Uterus (tissue), 2 donors: ENCODE data around the gene ARF6.

ENCODE experiments used
- CTCF ChIP-seq, 4 experiments: fragments of 200-600 bp in 2 of 4; fragments of 450-650 bp in 2 of 4; sonication (generic) in 2 of 4; IDR thresholded peaks; one replicate each; pipeline ENCODE4 v1.5.1; 2016 to 2019; ENCODE audit warnings: antibody characterized with exemption in 4 of 4, mild to moderate bottlenecking in 2 of 4, moderate library complexity in 1 of 4
- POLR2A ChIP-seq, 2 donors: fragments of 450-650 bp; IDR thresholded peaks; one replicate each; pipeline ENCODE4 v1.6.1; 2016; ENCODE audit warnings: antibody characterized with exemption in 2 of 2, mild to moderate bottlenecking in 1 of 2, moderate library complexity in 1 of 2

DNA sequence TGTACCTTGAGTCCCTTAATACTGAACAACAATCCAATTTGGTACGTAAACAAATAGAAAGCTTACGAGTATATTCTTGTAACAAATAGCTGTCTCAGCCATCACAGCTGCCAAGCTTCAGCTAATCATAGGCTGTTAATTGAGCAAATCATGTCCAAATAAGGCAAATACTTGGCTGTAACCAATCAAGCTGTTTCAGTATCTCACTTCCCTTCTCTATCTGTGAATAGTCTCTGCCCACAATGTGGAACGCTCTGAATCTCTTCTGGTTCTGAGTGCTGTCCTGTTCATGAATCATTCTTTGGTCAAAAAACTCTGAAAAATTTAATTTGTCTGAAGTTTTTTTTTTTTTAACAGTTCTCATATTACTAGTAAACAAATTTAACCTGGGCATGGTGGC, 34.5 kb upstream of the ARF6 start:
- TF ChIP-seq CTCF (IDR thresholded peaks at IDR 0.05) (no peak), POLR2A (IDR thresholded peaks at IDR 0.05) (no peak)
